Suppressor macrophage treated with lipopolysaccharide for 4 hours (primary cell): Measurements from ENCODE around the gene PMPCA.

ENCODE experiments used
- DNase-seq: peaks from one replicate; pipeline ENCODE4 v3.0.0-alpha.2; 2020

Gene PMPCA

GRCh38 chr9:136373300-136374182 is 36.9 kb upstream of the PMPCA start, which contains the start of gene CARD9:
Gene CARD9, minus strand, starts transcription at chr9:136373669. Its CDS starts 1,591 bp downstream, at chr9:136372078.
- DNase-seq, result peak; percentile 88

GRCh38 chr9:136374183-136374575 is 36.3 kb upstream of the PMPCA start:
- no peak for DNase-seq

GRCh38 chr9:136375096-136375495 is 35.4 kb upstream of the PMPCA start:
- DNase-seq, result no peak

DNA sequence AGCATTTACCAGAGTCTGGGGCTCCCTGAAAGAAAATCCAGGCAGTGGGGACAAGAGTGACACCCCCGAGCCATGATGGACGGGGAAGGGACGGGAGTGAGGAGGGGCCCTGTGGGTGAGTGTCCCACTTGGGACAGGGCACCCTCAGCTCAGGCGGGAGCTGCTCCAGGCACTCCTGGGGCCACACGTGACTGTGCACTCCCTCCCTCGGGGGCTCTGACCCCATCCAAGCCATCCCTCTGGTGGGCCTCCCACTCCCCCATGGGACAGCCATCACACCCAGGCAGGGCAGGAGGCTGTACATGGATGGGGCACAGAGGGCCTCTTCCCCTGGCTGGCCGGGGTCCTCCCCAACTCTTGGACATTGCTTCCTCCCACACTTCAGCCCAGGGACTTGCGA is 34.0 kb upstream of the PMPCA start:
- no peak for DNase-seq

DNA sequence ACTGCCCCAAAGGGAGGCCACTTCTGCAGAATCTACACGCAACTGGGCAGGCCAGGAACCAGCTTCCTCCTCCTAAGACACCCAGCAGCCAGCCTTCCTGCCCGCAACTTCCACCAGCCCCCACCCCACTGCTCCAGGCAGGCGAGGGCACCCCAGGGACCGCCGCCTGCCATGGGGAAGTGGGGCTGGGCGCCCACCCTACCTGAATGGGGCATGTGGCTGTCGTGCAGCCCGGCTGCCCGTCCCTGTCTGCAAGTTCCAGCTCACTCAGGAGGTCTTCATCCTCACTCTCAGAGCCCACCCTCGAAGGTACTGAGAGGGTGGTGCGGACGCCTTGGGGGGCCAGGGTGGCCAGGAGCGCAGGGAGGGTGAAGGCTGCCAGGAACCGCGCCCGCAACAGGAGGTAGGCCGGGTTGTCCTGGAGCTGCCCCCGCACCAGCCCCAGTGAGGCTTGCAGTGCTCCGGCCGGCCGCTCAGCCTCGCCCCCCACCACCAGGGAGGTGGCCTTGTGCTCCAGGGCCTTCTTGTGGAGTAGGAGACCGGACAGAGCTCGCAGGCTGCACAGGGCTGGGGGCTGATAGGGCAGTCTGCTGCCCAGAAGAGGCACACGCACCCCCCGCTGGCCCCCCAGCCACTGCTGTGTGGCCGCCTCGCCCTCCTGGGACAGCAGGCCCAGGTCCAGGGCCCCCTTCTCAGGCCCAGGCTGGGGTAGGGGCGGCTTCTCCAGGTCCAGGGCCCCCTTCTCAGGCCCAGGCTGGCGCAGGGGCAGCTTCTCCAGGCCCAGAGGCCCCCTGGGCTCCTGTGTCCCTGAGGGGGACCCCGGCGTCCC is 32.9 kb upstream of the PMPCA start:
- DNase-seq, result no peak

DNA sequence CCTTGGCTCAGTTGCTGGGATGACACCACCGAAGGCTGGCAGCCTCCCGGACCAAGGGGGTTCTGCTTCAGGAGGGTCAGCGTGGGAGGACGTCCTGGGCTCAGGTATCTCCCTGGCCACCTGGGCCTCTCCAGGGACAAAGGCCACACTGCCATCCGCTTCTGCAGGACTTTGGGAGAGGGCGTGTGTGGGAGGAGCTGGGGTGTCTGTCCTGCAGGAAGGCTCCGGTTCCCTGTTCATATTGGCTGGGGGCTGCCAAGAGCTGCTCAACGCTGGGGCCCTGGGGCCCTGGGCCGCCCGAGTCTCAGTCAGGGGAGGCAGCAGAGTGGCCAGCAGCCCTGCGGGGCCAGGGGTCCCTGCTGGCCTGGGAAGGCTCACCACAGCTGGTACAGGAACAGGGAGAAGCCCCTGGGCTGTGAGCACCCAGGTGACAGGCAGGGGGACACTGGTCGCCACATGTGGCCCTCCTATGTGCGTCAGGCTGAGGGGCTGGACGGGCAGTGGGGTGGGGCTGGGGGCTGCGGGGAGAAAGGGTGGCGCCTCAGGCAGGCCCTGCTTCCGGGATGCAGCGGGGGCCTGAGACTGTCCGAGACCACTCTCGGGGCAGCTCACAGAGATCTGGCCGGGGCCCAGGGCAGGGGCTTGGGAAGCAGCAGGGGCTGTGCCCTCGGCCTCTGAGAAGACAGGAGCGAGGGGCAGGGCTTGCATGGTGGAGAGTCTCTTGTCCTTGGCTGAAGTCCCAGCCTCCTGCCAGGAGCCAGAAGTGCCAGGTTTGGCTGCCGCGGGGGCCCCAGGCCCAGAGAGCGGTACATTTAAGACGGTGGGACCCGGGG is 32.1 kb upstream of the PMPCA start:
- no peak for DNase-seq

- no peak for DNase-seq
Observed at GRCh38 chr9:136379003-136379287, 31.5 kb upstream of the PMPCA start.

DNA sequence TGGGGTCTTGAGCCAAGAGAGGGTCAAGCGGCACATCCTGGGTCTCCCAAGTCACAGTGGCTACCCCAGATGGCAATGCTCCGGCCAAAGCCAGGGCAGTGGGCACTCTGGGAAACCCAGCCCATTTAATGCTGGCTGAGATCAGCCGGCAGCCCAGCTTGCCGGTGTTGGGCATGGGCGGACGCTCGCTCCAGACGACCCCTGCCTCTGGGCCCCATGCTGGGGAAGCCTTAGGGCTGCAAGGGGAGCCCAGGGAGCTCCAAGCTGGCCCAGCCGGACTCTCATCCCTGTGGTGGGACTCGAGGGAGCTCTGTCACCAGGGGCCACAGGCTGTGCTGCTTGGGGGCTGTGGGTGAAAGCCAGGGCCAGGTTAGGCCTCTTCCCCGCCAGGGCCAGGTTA is 31.1 kb upstream of the PMPCA start:
- DNase-seq, result no peak

- no peak for DNase-seq
Observed at GRCh38 chr9:136379891-136380290, 30.6 kb upstream of the PMPCA start.

- no peak for DNase-seq
Observed at GRCh38 chr9:136380381-136380780, 30.1 kb upstream of the PMPCA start.

DNA sequence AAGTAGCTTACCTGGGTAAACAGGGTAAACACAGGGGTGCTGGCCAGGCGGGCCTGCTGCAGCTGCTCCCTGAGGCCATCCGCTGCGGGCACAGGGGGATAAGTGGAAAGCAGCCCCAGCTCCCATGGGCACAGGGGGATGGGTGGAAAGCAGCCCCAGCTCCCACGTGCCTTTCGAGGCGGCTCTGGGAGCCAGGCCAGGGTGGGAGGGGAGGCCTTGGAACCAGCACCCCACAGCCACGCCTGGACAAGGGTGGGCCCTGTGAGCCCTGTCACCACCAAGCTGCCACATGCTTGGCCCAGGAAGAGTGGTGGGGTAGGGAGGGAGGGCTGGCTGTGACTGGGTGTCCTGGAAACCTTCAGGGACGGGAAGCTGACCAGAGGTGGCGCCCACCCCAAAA is 29.1 kb upstream of the PMPCA start:
- DNase-seq, result no peak

GRCh38 chr9:136381966-136382513 is 28.4 kb upstream of the PMPCA start:
- no peak for DNase-seq

GRCh38 chr9:136383436-136383835 is 27.0 kb upstream of the PMPCA start:
- no peak for DNase-seq

- no peak for DNase-seq
Observed at GRCh38 chr9:136385015-136385414, 25.4 kb upstream of the PMPCA start.

- DNase-seq, result peak; percentile 54
Observed at GRCh38 chr9:136386018-136386417, 24.4 kb upstream of the PMPCA start.

- DNase-seq, result no peak
Observed at GRCh38 chr9:136387217-136387616, 23.2 kb upstream of the PMPCA start.

- no peak for DNase-seq
Observed at GRCh38 chr9:136389396-136389795, 21.1 kb upstream of the PMPCA start.

- DNase-seq, result no peak
Observed at GRCh38 chr9:136391737-136392537, 18.5 kb upstream of the PMPCA start.

- DNase-seq, result no peak
Observed at GRCh38 chr9:136392538-136393449, 17.7 kb upstream of the PMPCA start.

DNA sequence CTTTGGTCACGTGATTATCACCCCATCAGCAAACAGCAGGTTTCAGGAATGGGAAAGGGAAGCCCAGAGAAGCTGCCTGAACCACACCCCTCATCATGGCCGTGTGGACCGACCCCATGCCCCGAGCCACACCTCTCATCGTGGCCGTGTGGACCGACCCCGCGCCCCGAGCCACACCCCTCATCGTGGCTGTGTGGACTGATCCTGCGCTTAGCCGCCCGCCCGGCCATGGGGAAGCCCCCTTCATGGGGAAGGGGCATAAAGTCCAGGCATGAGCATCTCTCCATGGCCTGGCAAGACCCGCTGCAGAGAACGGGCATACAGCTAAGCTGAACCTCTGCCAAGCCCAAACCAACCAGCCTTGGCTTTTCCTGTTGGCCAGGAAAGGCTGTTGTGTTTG is 16.9 kb upstream of the PMPCA start:
- no peak for DNase-seq
